H1 (cell line): ENCODE data around the gene VWA1. TPM values are rescaled to one million over a fixed set of nuclear protein-coding genes. Genes with fewer than 3 reads are reported as not detected.

ENCODE experiments used
- ASH2L ChIP-seq: fragments of 200-600, 300-600 bp; sonication (generic); IDR thresholded peaks from one replicate; pipeline ENCODE4 v1.7.1; 2017; ENCODE audit warnings: low read length
- BACH1 ChIP-seq: IDR thresholded peaks from 2 replicates; pipeline ENCODE4 v1.6.1; 2012; ENCODE audit warnings: low read length, improper control_type of control experiment
- CBX5 ChIP-seq: fragments of 300-800, 300-1000 bp; sonication (generic); IDR thresholded peaks from 2 replicates; pipeline ENCODE4 v1.7.1; 2016; ENCODE audit warnings: antibody characterized with exemption, low read length, low read depth
- EGR1 ChIP-seq: IDR thresholded peaks from 2 replicates; pipeline ENCODE4 v1.6.1; 2011; ENCODE audit warnings: low read depth, low read length, borderline replicate concordance
- FOSL1 ChIP-seq: IDR thresholded peaks from 2 replicates; pipeline ENCODE4 v1.6.1; 2011; ENCODE audit warnings: mild to moderate bottlenecking, low read depth, low read length, moderate library complexity; ENCODE audit not compliant: insufficient read depth
- GABPA ChIP-seq: IDR thresholded peaks from 2 replicates; pipeline ENCODE4 v1.6.1; 2011; ENCODE audit warnings: mild to moderate bottlenecking, low read length, moderate library complexity, borderline replicate concordance; ENCODE audit not compliant: insufficient read depth
- KDM4A ChIP-seq: IDR thresholded peaks from one replicate; pipeline ENCODE4 v1.7.1; 2012; ENCODE audit warnings: low read depth, mild to moderate bottlenecking, moderate library complexity, low read length, inconsistent platforms; ENCODE audit not compliant: severe bottlenecking
- MAFK ChIP-seq: IDR thresholded peaks from 2 replicates; pipeline ENCODE4 v1.6.1; 2012; ENCODE audit warnings: low read depth, mild to moderate bottlenecking, improper control_type of control experiment, low read length
- POLR2AphosphoS5 ChIP-seq: IDR thresholded peaks from 2 replicates; pipeline ENCODE4 v1.6.1; 2011; ENCODE audit warnings: low read depth, low read length
- RAD21 ChIP-seq, 2 experiments: IDR thresholded peaks in 1 of 2; conservative IDR thresholded peaks in 1 of 2; 2 replicates each; pipeline ENCODE4 v1.6.1; 2011; ENCODE audit warnings: low read depth in 2 of 2, low read length in 2 of 2, improper control_type of control experiment in 1 of 2, inconsistent platforms in 1 of 2, mild to moderate bottlenecking in 1 of 2, moderate library complexity in 1 of 2
- RBBP5 ChIP-seq: IDR thresholded peaks from 2 replicates; pipeline ENCODE4 v1.7.1; 2012; ENCODE audit warnings: low read depth, mild to moderate bottlenecking, inconsistent platforms, low read length, moderate library complexity, borderline replicate concordance
- SIN3A ChIP-seq, 2 experiments: IDR thresholded peaks in 1 of 2; conservative IDR thresholded peaks in 1 of 2; 2 replicates each; pipeline ENCODE4 v1.6.1; 2011 to 2012; ENCODE audit warnings: low read length in 2 of 2, improper control_type of control experiment in 1 of 2, low read depth in 1 of 2, mild to moderate bottlenecking in 1 of 2
- SRF ChIP-seq: IDR thresholded peaks from 2 replicates; pipeline ENCODE4 v1.6.1; 2011; ENCODE audit warnings: mild to moderate bottlenecking, low read depth, low read length, moderate library complexity
- TAF1 ChIP-seq: IDR thresholded peaks from 2 replicates; pipeline ENCODE4 v1.6.1; 2011; ENCODE audit warnings: mild to moderate bottlenecking, low read depth, low read length
- TBP ChIP-seq: IDR thresholded peaks from 2 replicates; pipeline ENCODE4 v1.6.1; 2011; ENCODE audit warnings: low read depth, low read length, improper control_type of control experiment
- YY1 ChIP-seq: IDR thresholded peaks from 2 replicates; pipeline ENCODE4 v1.6.1; 2011; ENCODE audit warnings: low read depth, mild to moderate bottlenecking, low read length
- polyA plus RNA-seq, 7 experiments: library from polyadenylated mRNA; depleted of rRNA in 3 of 7; stranded (reverse) in 5 of 7; unstranded in 2 of 7; fragments of >200 nt in 5 of 7; fragments of 200-250 nt in 2 of 7; gene quantifications; 1 replicate in 5 of 7; 2 replicates in 1 of 7; 4 replicates in 1 of 7; pipeline versions ENCODE4 v1.2.1 to v1.2.3, GENCODE V29; 2011 to 2013; ENCODE audit warnings: missing spikeins in 2 of 7, mixed read lengths in 2 of 7
- total RNA-seq: library from RNA; stranded (reverse); fragmentation: NEBNext Ultra II Directional; extraction: Animal tissue kit (Norgen Biotek cat#: 25700); gene quantifications from 2 replicates; pipeline ENCODE4 v1.2.1, GENCODE V29; 2021
- TF ChIP-seq, protein P1 (sequence below), 3 experiments: IDR thresholded peaks; 1 replicate in 2 of 3; 2 replicates in 1 of 3; pipeline versions ENCODE4 v1.5.1 to v1.6.1; 2011; ENCODE audit warnings: low read length in 3 of 3, mild to moderate bottlenecking in 3 of 3, inconsistent platforms in 2 of 3, low read depth in 1 of 3, moderate library complexity in 1 of 3; ENCODE audit not compliant: insufficient read depth in 1 of 3; ENCODE audit errors: control extremely low read depth in 1 of 3
- TF ChIP-seq, protein P2 (sequence below): IDR thresholded peaks from 2 replicates; pipeline ENCODE4 v1.6.1; 2012; ENCODE audit warnings: inconsistent platforms

Gene VWA1
- total and polyA plus RNA-seq, 2 of the 8 experiments (the other 6 are each of a cell fraction or from before 2014, with no cell fraction given): 16.0 to 36.6 TPM

DNA sequence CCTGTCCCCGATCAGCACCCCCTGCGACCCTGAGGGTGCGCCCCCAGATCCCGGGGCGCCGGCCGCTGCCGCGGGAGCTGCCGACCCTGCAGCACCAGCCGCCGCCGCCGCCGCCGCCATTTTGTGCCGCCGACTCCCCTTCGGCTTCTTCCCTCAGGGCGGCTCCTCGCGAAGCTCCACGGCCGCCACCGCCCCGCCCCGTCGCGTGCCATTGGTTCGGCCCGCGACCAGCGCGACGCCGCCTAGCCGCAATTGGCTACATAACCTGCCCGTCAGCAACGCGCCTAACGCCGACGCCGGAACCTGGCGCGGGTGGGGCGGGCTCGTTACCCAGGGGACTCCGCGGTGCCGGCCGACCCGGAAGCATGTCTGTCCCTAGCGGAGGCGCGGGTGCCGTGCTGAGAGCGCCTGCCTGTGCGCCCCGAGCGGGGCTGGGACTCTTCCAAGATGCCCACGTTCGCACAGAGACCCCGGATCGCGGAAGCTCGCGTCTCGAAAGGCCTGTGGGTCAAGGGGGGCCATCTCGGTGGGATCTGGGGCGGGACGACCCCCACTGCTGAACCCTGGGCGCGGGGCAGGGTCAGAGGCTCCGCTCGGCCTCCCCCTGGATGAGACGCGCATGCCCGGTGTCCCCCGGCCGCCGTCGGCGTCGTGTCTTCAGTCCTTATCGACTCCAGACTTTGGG lies 36.2 kb upstream of the VWA1 start, which contains the start of gene CCNL2 (continued):
- TF ChIP-seq BACH1 (0 out of 2 replicates have a peak, but pooled peaks have one; percentile 22), CBX5 (no peak), MAFK (no peak), TBP (peak; percentile 51; the same call in 1 of the 2 replicates), POLR2AphosphoS5 (peak; percentile 35), FOSL1 (no peak), GABPA (peak; percentile 83; the same call in 1 of the 2 replicates), TAF1 (peak; percentile 82), KDM4A (peak; percentile 34), RBBP5 (0 out of 2 replicates have a peak, but pooled peaks have one; percentile 33), ASH2L (peak; percentile 29), YY1 (peak; percentile 91), EGR1 (no peak), SIN3A (conservative IDR thresholded peaks at IDR 0.05 in 1 of 2, IDR thresholded peaks at IDR 0.05 in 1 of 2; ENCODE audit: low read depth in 1 of 2, low read length in 2 of 2) (peak in 1 of 2 experiments; percentile 93; a peak in 2 of 4 replicates), RAD21 (IDR thresholded peaks at IDR 0.05 in 1 of 2, conservative IDR thresholded peaks at IDR 0.05 in 1 of 2; ENCODE audit: low read depth in 2 of 2, low read length in 2 of 2) (peak; percentile 6 to 24; a peak in 2 of 4 replicates), SRF (0 out of 2 replicates have a peak, but pooled peaks have one; percentile 4)
- TF ChIP-seq, protein P1, sequence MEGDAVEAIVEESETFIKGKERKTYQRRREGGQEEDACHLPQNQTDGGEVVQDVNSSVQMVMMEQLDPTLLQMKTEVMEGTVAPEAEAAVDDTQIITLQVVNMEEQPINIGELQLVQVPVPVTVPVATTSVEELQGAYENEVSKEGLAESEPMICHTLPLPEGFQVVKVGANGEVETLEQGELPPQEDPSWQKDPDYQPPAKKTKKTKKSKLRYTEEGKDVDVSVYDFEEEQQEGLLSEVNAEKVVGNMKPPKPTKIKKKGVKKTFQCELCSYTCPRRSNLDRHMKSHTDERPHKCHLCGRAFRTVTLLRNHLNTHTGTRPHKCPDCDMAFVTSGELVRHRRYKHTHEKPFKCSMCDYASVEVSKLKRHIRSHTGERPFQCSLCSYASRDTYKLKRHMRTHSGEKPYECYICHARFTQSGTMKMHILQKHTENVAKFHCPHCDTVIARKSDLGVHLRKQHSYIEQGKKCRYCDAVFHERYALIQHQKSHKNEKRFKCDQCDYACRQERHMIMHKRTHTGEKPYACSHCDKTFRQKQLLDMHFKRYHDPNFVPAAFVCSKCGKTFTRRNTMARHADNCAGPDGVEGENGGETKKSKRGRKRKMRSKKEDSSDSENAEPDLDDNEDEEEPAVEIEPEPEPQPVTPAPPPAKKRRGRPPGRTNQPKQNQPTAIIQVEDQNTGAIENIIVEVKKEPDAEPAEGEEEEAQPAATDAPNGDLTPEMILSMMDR (IDR thresholded peaks at IDR 0.05; ENCODE audit: control extremely low read depth in 1 of 3, insufficient read depth in 1 of 3, low read depth in 1 of 3, low read length in 3 of 3): peak in 2 of 3 experiments; percentile 59 to 60; a peak in 3 of 4 replicates
- TF ChIP-seq, protein P2, sequence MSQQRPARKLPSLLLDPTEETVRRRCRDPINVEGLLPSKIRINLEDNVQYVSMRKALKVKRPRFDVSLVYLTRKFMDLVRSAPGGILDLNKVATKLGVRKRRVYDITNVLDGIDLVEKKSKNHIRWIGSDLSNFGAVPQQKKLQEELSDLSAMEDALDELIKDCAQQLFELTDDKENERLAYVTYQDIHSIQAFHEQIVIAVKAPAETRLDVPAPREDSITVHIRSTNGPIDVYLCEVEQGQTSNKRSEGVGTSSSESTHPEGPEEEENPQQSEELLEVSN: no peak
